Karpas-422 (cell line): ENCODE data around the gene SP8. TPM values are rescaled to one million over a fixed set of nuclear protein-coding genes. Genes with fewer than 3 reads are reported as not detected.
"Not testable (repeated sequence)": the region's sequence is repeated elsewhere in the genome, so short reads cannot be mapped to it uniquely, and the experiment has no call there.

Source experiments
- DNase-seq: peaks from one replicate; pipeline ENCODE4 v3.0.0-alpha.2; 2015
- H2AFZ ChIP-seq: fragments of 200-600 bp; sonication (generic); 2 replicates; pipeline ENCODE4 v1.6.1; 2014; ENCODE audit warnings: antibody characterized with exemption, low read length, mixed read lengths
- H3K27ac ChIP-seq: fragments of 200-600 bp; sonication (generic); 2 replicates; pipeline ENCODE4 v1.5.1; 2014; ENCODE audit warnings: mild to moderate bottlenecking, low read length, moderate library complexity
- H3K27me3 ChIP-seq: fragments of 200-600 bp; sonication (generic); 2 replicates; pipeline ENCODE4 v1.6.1; 2014; ENCODE audit warnings: low read length, mixed read lengths
- H3K36me3 ChIP-seq: fragments of 200-600 bp; sonication (generic); 2 replicates; pipeline ENCODE4 v1.6.1; 2014; ENCODE audit warnings: low read length, mixed read lengths; ENCODE audit not compliant: insufficient read depth
- H3K4me1 ChIP-seq: fragments of 200-600 bp; sonication (generic); 2 replicates; pipeline ENCODE4 v1.6.1; 2014; ENCODE audit warnings: mild to moderate bottlenecking, low read length, mixed read lengths
- H3K4me2 ChIP-seq: fragments of 200-600 bp; sonication (generic); 2 replicates; pipeline ENCODE4 v1.6.1; 2014; ENCODE audit warnings: low read length, low read depth, mild to moderate bottlenecking; ENCODE audit not compliant: poor library complexity, severe bottlenecking
- H3K4me3 ChIP-seq: fragments of 200-600 bp; sonication (generic); 2 replicates; pipeline ENCODE4 v1.5.1; 2014; ENCODE audit warnings: mild to moderate bottlenecking, antibody characterized with exemption, low read length, mixed read lengths
- H3K79me2 ChIP-seq: fragments of 200-600 bp; sonication (generic); 2 replicates; pipeline ENCODE4 v1.6.1; 2014; ENCODE audit warnings: mild to moderate bottlenecking, low read length, mixed read lengths
- H3K9ac ChIP-seq: fragments of 200-600 bp; sonication (generic); 2 replicates; pipeline ENCODE4 v1.6.0; 2014; ENCODE audit warnings: low read length
- H3K9me2 ChIP-seq: fragments of 200-600 bp; sonication (generic), shearing (Covaris generic); replicated peaks from 2 replicates; pipeline ENCODE4 v1.6.0; 2014; ENCODE audit warnings: mild to moderate bottlenecking, low read length, moderate library complexity; ENCODE audit not compliant: insufficient read depth
- H3K9me3 ChIP-seq: fragments of 300-700, 200-600 bp; sonication (generic); 2 replicates; pipeline ENCODE4 v1.6.1; 2014; ENCODE audit warnings: low read length, mixed read lengths
- H4K20me1 ChIP-seq: fragments of 200-600 bp; sonication (generic); 2 replicates; pipeline ENCODE4 v1.6.1; 2014; ENCODE audit warnings: mild to moderate bottlenecking, antibody characterized with exemption, low read length, low read depth; ENCODE audit not compliant: insufficient read depth
- total RNA-seq: library from RNA; depleted of rRNA; stranded (reverse); fragments of >200 nt; shearing (Covaris generic); gene quantifications from 2 replicates; pipeline ENCODE4 v1.2.3, GENCODE V29; 2014; ENCODE audit warnings: low replicate concordance

The SP8 gene
- total RNA-seq, 1 experiment from 2014 or later: not detected

DNA sequence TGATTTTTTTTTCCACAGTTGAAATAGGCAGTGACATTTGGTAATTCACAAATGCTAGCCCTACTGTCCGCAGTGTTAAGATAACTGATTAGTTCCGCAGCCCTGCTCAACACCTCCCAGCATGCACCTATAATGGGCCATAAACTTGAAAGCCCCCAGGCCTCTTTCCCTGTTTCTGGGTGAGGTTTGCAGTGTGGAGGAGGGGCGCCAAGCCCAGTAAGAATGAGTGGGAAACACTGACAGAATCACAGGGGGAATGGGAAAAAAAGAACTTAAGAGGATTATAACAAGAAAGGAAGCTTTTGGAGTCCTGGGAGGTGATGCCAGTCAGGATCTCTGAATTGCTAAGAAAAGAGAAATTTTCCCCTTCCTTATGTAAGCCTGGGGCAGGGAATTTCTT, 39.6 kb upstream of the SP8 start:
- H3K9ac ChIP-seq: no peak overlapping the region

DNA sequence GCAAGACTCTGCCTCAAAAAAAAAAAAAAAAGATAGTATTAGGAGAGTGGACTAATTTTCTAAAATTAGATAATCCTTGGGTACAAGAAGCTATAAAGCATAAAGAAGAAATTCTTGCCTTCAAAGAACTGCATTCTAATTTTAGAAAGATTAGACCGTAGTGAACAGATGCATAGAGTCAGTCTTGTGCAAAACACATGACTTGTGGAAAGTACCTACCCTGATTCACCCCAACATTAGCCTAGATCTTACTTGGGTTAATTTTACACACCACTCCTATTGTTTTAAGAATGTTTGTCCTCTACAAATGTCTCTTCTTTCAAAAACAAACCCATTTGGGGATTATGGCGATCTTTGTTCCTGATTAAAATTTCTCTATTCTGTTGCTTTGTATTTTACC, 38.9 kb upstream of the SP8 start:
- Histone ChIP-seq H3K9ac (no peak overlapping the region), H3K9me3 (no peaks in the 10 kb centered on the region), H3K27ac (no peak overlapping the region), H3K9me2 (no peaks in the 10 kb centered on the region), H4K20me1 (no peaks in the 10 kb centered on the region), H3K4me3 (no peak overlapping the region), H3K36me3 (no peaks in the 10 kb centered on the region), H2AFZ (no peak overlapping the region), H3K4me2 (no peak overlapping the region), H3K4me1 (no peaks in the 10 kb centered on the region), H3K79me2 (no peaks in the 10 kb centered on the region), H3K27me3 (no peaks in the 10 kb centered on the region)
- DNase-seq: no peak

More for the DNA sequence above, 39.6 kb upstream of the SP8 start:
- H3K4me3 ChIP-seq: no peak overlapping the region
- no peaks in the 10 kb centered on the region for H3K4me1 ChIP-seq
- no peaks in the 10 kb centered on the region for H3K27me3 ChIP-seq
- H3K27ac ChIP-seq: no peak overlapping the region
- no peaks in the 10 kb centered on the region for H3K79me2 ChIP-seq
- no peak overlapping the region for H3K4me2 ChIP-seq
- no peaks in the 10 kb centered on the region for H3K9me3 ChIP-seq
- no peaks in the 10 kb centered on the region for H3K36me3 ChIP-seq
- H4K20me1 ChIP-seq: no peaks in the 10 kb centered on the region
- DNase-seq: no peak
- H3K9me2 ChIP-seq: no peaks in the 10 kb centered on the region
- no peak overlapping the region for H2AFZ ChIP-seq

DNA sequence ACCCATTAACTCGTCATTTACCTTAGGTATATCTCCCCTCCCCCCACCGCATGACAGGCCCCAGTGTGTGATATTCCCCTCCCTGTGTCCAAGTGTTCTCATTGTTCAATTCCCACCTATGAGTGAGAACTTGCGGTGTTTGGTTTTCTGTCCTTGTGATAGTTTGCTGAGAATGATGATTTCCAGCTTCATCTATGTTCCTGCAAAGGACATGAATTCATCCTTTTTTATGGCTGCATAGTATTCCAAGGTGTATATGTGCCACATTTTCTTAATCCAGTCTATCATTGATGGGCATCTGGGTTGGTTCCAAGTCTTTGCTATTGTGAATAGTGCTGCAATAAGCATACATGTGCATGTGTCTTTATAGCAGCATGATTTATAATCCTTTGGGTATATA, 34.7 kb upstream of the SP8 start:
- H3K4me3 ChIP-seq, H3K79me2 ChIP-seq: not testable (repeated sequence)

DNA sequence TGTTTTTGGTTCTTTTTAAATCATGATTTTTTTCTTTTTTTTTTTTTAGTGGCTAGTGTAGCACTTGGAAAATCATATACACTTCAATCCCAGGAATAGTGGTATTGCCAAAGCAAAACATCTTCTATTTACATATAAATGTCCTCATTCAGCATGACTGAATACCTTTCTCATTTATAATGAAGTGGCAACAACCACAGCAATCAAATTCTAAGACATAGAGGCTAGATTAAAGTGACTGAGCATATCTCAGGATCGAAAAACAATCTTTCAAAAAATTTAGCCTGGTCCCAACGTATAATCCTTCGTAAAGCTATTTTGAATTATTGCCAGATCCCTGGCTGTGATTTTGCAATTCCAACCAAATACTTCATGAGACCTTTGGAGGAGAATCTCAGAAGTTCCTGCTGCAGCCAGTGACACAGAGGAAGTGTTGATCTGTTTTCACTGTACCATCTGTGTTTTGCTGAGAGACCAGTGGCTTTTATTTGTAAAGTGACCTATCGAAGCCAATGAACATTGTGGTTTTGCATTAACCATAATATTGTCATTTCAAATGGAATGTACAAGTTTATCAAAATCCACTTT, 29.8 kb upstream of the SP8 start:
- H3K9me2 ChIP-seq: no peaks in the 10 kb centered on the region
- H3K4me1 ChIP-seq: no peaks in the 10 kb centered on the region
- no peak for DNase-seq

More for the DNA sequence above, 34.7 kb upstream of the SP8 start:
- H3K9me3 ChIP-seq, H3K9ac ChIP-seq, H3K9me2 ChIP-seq, DNase-seq, H2AFZ ChIP-seq, H3K4me2 ChIP-seq, H4K20me1 ChIP-seq, H3K27ac ChIP-seq, H3K4me1 ChIP-seq, H3K27me3 ChIP-seq, H3K36me3 ChIP-seq: not testable (repeated sequence)

DNA sequence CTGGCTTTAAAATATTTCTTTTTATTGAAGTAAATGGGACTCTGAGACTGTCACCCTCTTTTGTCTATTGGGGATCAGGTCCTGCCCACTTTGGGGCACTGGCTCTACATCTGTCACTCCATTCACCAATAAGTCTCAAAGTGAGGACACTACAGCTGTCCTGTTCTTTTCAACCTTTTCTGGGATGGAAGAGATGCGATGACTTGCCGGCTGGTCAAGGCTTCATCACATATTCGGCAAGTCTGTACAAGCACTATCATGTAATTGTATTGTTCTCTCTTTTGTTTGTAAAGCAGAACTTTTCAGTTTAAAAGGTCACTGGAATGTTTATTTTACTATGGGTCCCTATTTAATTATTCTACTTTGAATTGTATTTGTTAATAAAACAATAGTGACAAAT, 17.7 kb upstream of the SP8 start:
- Histone ChIP-seq H3K4me2 (no peak overlapping the region), H3K4me3 (no peak overlapping the region), H3K27ac (no peak overlapping the region), H3K9me3 (no peaks in the 10 kb centered on the region), H3K9ac (no peak overlapping the region), H3K4me1 (no peaks in the 10 kb centered on the region), H4K20me1 (no peaks in the 10 kb centered on the region), H3K36me3 (no peaks in the 10 kb centered on the region), H3K79me2 (no peaks in the 10 kb centered on the region), H3K9me2 (no peaks in the 10 kb centered on the region), H2AFZ (no peak overlapping the region), H3K27me3 (no peaks in the 10 kb centered on the region)
- no peak for DNase-seq

More for the DNA sequence above, 29.8 kb upstream of the SP8 start:
- Histone ChIP-seq H4K20me1 (no peaks in the 10 kb centered on the region), H3K9me3 (no peaks in the 10 kb centered on the region), H3K4me2 (no peak overlapping the region), H3K27me3 (no peaks in the 10 kb centered on the region), H3K79me2 (no peaks in the 10 kb centered on the region), H3K4me3 (no peak overlapping the region), H2AFZ (no peak overlapping the region), H3K27ac (no peak overlapping the region), H3K9ac (no peak overlapping the region), H3K36me3 (no peaks in the 10 kb centered on the region)

DNA sequence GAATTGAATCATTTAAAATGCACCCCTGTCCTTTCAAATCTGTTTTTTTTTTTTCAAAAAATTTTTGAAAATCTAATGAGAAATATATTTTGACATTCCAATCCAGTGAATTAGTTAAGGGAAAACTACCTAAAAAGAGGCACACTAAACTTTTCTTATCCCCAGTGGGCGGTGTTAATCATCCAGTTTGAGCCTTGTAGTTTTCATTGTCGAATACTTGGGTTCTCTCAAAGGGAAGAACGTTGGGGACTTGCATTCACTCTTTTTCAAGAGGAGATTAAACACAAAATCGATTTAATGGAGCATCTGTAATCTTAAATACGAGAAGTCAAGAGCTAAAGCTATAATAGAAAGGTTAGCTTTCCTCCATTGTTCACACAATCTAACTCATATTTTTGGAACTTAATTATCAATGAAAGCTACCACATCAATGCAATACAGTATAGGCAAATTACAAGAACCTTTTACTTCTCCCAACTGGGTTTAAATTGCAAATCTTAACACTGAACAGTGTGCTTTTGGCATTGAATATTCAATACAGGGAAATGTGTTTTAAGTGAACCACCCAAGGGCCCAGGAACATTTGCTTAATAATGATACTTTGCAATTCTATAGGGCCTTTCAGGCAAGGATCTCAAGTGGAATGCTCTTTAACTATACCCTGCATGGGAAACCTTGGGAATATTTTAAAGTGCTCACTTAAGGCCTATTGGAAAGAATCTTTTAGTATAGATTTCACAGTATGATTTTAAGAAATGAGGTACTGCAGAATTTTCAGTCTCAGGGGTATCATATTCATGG, 13.1 kb upstream of the SP8 start:
- Histone ChIP-seq H3K4me2 (no peak overlapping the region), H3K4me3 (no peak overlapping the region), H3K79me2 (no peaks in the 10 kb centered on the region), H4K20me1 (no peaks in the 10 kb centered on the region), H3K9me3 (no peaks in the 10 kb centered on the region), H3K9ac (no peak overlapping the region), H2AFZ (no peak overlapping the region), H3K36me3 (no peaks in the 10 kb centered on the region), H3K4me1 (peaks cover 5% of the 10 kb centered on the region), H3K27ac (no peak overlapping the region), H3K9me2 (no peaks in the 10 kb centered on the region), H3K27me3 (no peaks in the 10 kb centered on the region)
- no peak for DNase-seq

DNA sequence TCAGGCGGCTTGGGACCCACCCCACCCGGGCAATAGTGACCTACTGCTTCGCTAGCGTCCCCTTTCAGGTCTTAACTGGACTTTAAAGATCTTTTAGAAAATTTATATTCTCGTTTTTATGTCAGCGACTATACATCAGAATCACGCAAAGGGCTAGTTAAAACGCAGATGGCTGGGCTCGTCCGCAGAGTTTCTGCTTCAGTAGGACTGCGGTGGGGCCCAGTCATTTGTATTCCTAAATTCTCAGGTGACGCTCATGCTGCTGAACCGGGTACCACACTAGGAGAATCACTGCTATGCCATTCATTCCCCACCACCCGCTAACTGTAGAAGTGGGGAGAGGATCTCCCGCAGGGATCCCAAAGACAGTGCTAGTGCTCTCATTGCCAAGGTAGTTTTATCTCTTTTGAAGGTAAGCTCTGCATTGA, 12.0 kb upstream of the SP8 start:
- Histone ChIP-seq H3K4me3 (no peak overlapping the region), H3K4me2 (no peak overlapping the region), H3K79me2 (no peaks in the 10 kb centered on the region), H3K27ac (no peak overlapping the region), H3K9me3 (no peaks in the 10 kb centered on the region), H3K9ac (no peak overlapping the region), H2AFZ (no peak overlapping the region), H3K9me2 (no peaks in the 10 kb centered on the region), H3K36me3 (no peaks in the 10 kb centered on the region), H4K20me1 (no peaks in the 10 kb centered on the region), H3K4me1 (peaks cover 5% of the 10 kb centered on the region), H3K27me3 (no peaks in the 10 kb centered on the region)
- no peak for DNase-seq

DNA sequence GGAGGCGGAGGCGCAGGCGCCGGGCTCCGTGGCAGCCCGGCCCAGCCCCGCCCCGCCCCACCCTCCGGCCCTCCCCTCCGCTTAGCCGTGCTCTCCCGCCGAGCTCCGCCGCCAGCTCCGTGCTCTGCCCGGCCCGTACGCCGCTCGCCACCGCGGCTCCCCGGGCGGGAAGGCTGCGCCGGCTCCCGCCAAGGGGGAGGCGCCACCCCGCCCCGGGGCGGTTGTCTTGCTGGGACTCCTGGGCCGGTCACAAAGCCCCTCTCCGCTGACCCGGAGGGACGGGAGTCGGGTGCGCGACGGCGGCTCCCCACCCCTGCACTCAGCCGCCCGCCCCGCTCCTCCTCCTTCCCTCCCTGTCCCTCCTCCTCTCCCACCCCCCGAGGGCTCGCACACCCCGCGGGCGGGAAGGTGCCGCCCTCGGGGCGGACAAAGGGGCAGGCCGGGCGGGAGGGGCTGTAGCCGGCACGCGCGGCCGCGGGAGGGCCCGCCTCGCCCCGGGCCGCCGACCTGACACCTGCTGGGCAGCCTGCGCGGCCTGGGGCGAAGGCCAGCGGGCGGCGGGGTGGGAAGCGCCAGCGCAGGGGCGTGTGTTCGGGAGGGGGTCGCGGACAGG, 11.5 kb upstream of the SP8 start:
- Histone ChIP-seq H3K4me2 (no peak overlapping the region), H3K36me3 (no peaks in the 10 kb centered on the region), H3K27me3 (no peaks in the 10 kb centered on the region), H3K27ac (no peak overlapping the region), H3K9me3 (no peaks in the 10 kb centered on the region), H3K4me3 (peak overlapping the region; percentile 58; the same call in 1 of the 2 replicates), H2AFZ (no peak overlapping the region), H3K79me2 (no peaks in the 10 kb centered on the region), H3K9ac (no peak overlapping the region), H3K4me1 (peaks cover 5% of the 10 kb centered on the region), H3K9me2 (no peaks in the 10 kb centered on the region), H4K20me1 (no peaks in the 10 kb centered on the region)
- peak; percentile 44 for DNase-seq
